Activated CD4-positive, alpha-beta memory T cell treated with anti-CD3 and anti-CD28 coated beads for 36 hours (primary cell): Measurements from ENCODE around the gene MAP3K14. TPM values are rescaled to one million over a fixed set of nuclear protein-coding genes. Genes with fewer than 3 reads are reported as not detected.
"Not testable (repeated sequence)": the region's sequence is repeated elsewhere in the genome, so short reads cannot be mapped to it uniquely, and the experiment has no call there.

Experiments
- CTCF ChIA-PET: fragments of 350-600 bp; sonication (Branson Sonifier 250); formaldehyde crosslinking; loops from one replicate; lab custom pipeline; 2021; ENCODE audit warnings: antibody characterized with exemption, inconsistent platforms; lab: Charles Lee
- POLR2A ChIA-PET: fragments of 350-600 bp; sonication (Branson Sonifier 250); formaldehyde crosslinking; loops from one replicate; lab custom pipeline; 2021; ENCODE audit warnings: antibody characterized with exemption; lab: Charles Lee
- DNase-seq: peaks from one replicate; pipeline ENCODE4 v3.0.0-alpha.2; 2020
- H3K27ac Mint-ChIP-seq: one replicate; pipeline ENCODE4 v1.8.0; 2021; ENCODE audit warnings: mixed read lengths
- H3K27me3 Mint-ChIP-seq: one replicate; pipeline ENCODE4 v1.8.0; 2021; ENCODE audit warnings: mixed read lengths
- H3K36me3 Mint-ChIP-seq: one replicate; pipeline ENCODE4 v1.8.0; 2021; ENCODE audit warnings: mixed read lengths
- H3K4me1 Mint-ChIP-seq: one replicate; pipeline ENCODE4 v1.8.0; 2021; ENCODE audit warnings: low read depth, mixed read lengths
- H3K4me3 Mint-ChIP-seq: one replicate; pipeline ENCODE4 v1.8.0; 2021; ENCODE audit warnings: mild to moderate bottlenecking, mixed read lengths
- H3K9me3 Mint-ChIP-seq: one replicate; pipeline ENCODE4 v1.8.0; 2021; ENCODE audit warnings: mixed read lengths
- intact Hi-C: fragments of 100-400 bp; cut with micrococcal nuclease; formaldehyde crosslinking; loops from one replicate; pipeline ENCODE4 v1.15.1; 2023
- total RNA-seq, 2 experiments: library from RNA; stranded (reverse); gene quantifications; one replicate each; pipeline ENCODE4 v1.2.3, GENCODE V29; 2021

The MAP3K14 gene
- total RNA-seq, 2 experiments from 2014 or later = 62.9 to 65.0 TPM

- DNase-seq = peak; percentile 79
- Mint-ChIP-seq H3K27ac (peak within 1 kb of the TSS; percentile 67), H3K4me3 (peak within 1 kb of the TSS; percentile 69), H3K36me3 (peaks cover 30% of the 10 kb centered on the region), H3K27me3 (no peaks in the 10 kb centered on the region), H3K9me3 (no peaks in the 10 kb centered on the region), H3K4me1 (peaks cover 21% of the 10 kb centered on the region)
- ChIA-PET CTCF (interaction anchor here (0.6 to 2.2 kb wide), 2 partner anchors 15 to 43 kb away, joined by 3 to 13 read pairs; no protein-coding TSS in a partner anchor), POLR2A (no interaction called here)
- intact Hi-C loops = loop anchor here (1.0 to 5.0 kb wide), 2 partner anchors 43 to 125 kb away; no protein-coding TSS in a partner anchor
Observed at GRCh38 chr17:45261577-45262515, 55.0 kb downstream of the MAP3K14 start, which contains the start of gene SPATA32. TSS of gene SPATA32 (minus strand) at chr17:45262094. CDS start at chr17:45262016, 78 bp downstream.

GRCh38 chr17:45260204-45260783 is 56.5 kb downstream of the MAP3K14 start:
- ChIA-PET CTCF (interaction anchor here (1.1 to 1.4 kb wide), 2 partner anchors 25 to 39 kb away, joined by 3 to 5 read pairs; no protein-coding TSS in a partner anchor), POLR2A (no interaction called here)
- no peak overlapping the region for H3K4me3 Mint-ChIP-seq
- no peaks in the 10 kb centered on the region for H3K27me3 Mint-ChIP-seq
- no peak for DNase-seq
- no peaks in the 10 kb centered on the region for H3K9me3 Mint-ChIP-seq
- peaks cover 26% of the 10 kb centered on the region for H3K4me1 Mint-ChIP-seq
- no peak overlapping the region for H3K27ac Mint-ChIP-seq
- intact Hi-C loops = loop anchor here (5.0 kb wide), 1 partner anchor 127 kb away; no protein-coding TSS in a partner anchor
- H3K36me3 Mint-ChIP-seq = peaks cover 20% of the 10 kb centered on the region

- Mint-ChIP-seq H3K4me1 (peaks cover 30% of the 10 kb centered on the region), H3K36me3 (peaks cover 10% of the 10 kb centered on the region), H3K27ac (no peak overlapping the region), H3K4me3 (no peak overlapping the region), H3K27me3 (no peaks in the 10 kb centered on the region), H3K9me3 (no peaks in the 10 kb centered on the region)
- CTCF ChIA-PET = interaction anchor here (1.2 to 3.1 kb wide), 3 partner anchors 23 to 126 kb away, joined by 5 to 15 read pairs (median 5); no protein-coding TSS in a partner anchor
- intact Hi-C loops = no loop called here
- DNase-seq = no peak
- POLR2A ChIA-PET = interaction anchor here (0.5 to 0.8 kb wide), 3 partner anchors 8 to 108 kb away, joined by 3 read pairs; no protein-coding TSS in a partner anchor
Observed at GRCh38 chr17:45258981-45259380, 57.8 kb downstream of the MAP3K14 start.

GRCh38 chr17:45257115-45257514 is 59.7 kb downstream of the MAP3K14 start:
- no peak overlapping the region for H3K4me3 Mint-ChIP-seq
- intact Hi-C loops = no loop called here
- H3K9me3 Mint-ChIP-seq = no peaks in the 10 kb centered on the region
- ChIA-PET CTCF (interaction anchor here (0.9 to 3.1 kb wide), 6 partner anchors 14 to 137 kb away, joined by 4 to 15 read pairs (median 5); no protein-coding TSS in a partner anchor), POLR2A (no interaction called here)
- H3K4me1 Mint-ChIP-seq = peaks cover 31% of the 10 kb centered on the region
- H3K27me3 Mint-ChIP-seq = no peaks in the 10 kb centered on the region
- H3K27ac Mint-ChIP-seq = no peak overlapping the region
- H3K36me3 Mint-ChIP-seq = no peaks in the 10 kb centered on the region
- no peak for DNase-seq

- POLR2A ChIA-PET = no interaction called here
- no peaks in the 10 kb centered on the region for H3K36me3 Mint-ChIP-seq
- no peaks in the 10 kb centered on the region for H3K27me3 Mint-ChIP-seq
- DNase-seq = no peak
- no peaks in the 10 kb centered on the region for H3K9me3 Mint-ChIP-seq
- intact Hi-C loops = no loop called here
- H3K4me3 Mint-ChIP-seq = no peak overlapping the region
- CTCF ChIA-PET = interaction anchor here (0.9 to 3.6 kb wide), 10 partner anchors 15 to 138 kb away, joined by 4 to 22 read pairs (median 7); partner anchors contain the start of gene ACBD4
- H3K4me1 Mint-ChIP-seq = peaks cover 32% of the 10 kb centered on the region
- H3K27ac Mint-ChIP-seq = no peak overlapping the region
Observed at GRCh38 chr17:45256114-45256966, 60.5 kb downstream of the MAP3K14 start.

- no peak overlapping the region for H3K4me3 Mint-ChIP-seq
- H3K4me1 Mint-ChIP-seq = peaks cover 38% of the 10 kb centered on the region
- intact Hi-C loops = no loop called here
- CTCF ChIA-PET = interaction anchor here (1.2 to 3.6 kb wide), 6 partner anchors 16 to 120 kb away, joined by 5 to 22 read pairs (median 10); partner anchors contain the start of gene ACBD4
- no peak overlapping the region for H3K27ac Mint-ChIP-seq
- H3K27me3 Mint-ChIP-seq = no peaks in the 10 kb centered on the region
- H3K36me3 Mint-ChIP-seq = no peaks in the 10 kb centered on the region
- DNase-seq = no peak
- POLR2A ChIA-PET = interaction anchor here (0.8 kb wide), 1 partner anchor 26 kb away, joined by 4 read pairs; no protein-coding TSS in a partner anchor
- H3K9me3 Mint-ChIP-seq = no peaks in the 10 kb centered on the region
Observed at GRCh38 chr17:45255358-45255757, 61.5 kb downstream of the MAP3K14 start.

GRCh38 chr17:45253879-45254278 is 62.9 kb downstream of the MAP3K14 start:
- CTCF ChIA-PET = interaction anchor here (3.3 to 3.6 kb wide), 2 partner anchors 18 to 34 kb away, joined by 14 to 22 read pairs; no protein-coding TSS in a partner anchor
- Mint-ChIP-seq H3K4me1 (peaks cover 49% of the 10 kb centered on the region), H3K27ac (peak overlapping the region; percentile 29), H3K27me3 (no peaks in the 10 kb centered on the region), H3K4me3 (no peak overlapping the region), H3K36me3 (peaks cover 6% of the 10 kb centered on the region), H3K9me3 (no peaks in the 10 kb centered on the region)
- POLR2A ChIA-PET = no interaction called here
- DNase-seq = no peak
- intact Hi-C loops = no loop called here

- Mint-ChIP-seq H3K4me1 (peaks cover 56% of the 10 kb centered on the region), H3K27ac (peak overlapping the region; percentile 52)
- intact Hi-C loops, H3K36me3 Mint-ChIP-seq, H3K27me3 Mint-ChIP-seq, POLR2A ChIA-PET, DNase-seq, H3K9me3 Mint-ChIP-seq, H3K4me3 Mint-ChIP-seq: not testable (repeated sequence)
- CTCF ChIA-PET = interaction anchor here (1.6 to 3.6 kb wide), 2 partner anchors 18 to 34 kb away, joined by 3 to 22 read pairs; no protein-coding TSS in a partner anchor
Observed at GRCh38 chr17:45253237-45253636, 63.6 kb downstream of the MAP3K14 start.

- Mint-ChIP-seq H3K4me3 (no peak overlapping the region), H3K4me1 (peaks cover 56% of the 10 kb centered on the region), H3K36me3 (peaks cover 10% of the 10 kb centered on the region), H3K9me3 (no peaks in the 10 kb centered on the region), H3K27ac (no peak overlapping the region), H3K27me3 (no peaks in the 10 kb centered on the region)
- ChIA-PET CTCF (interaction anchor here (1.6 to 8.0 kb wide), 2 partner anchors 17 to 32 kb away, joined by 3 to 77 read pairs; partner anchors contain the start of gene FMNL1), POLR2A (no interaction called here)
- intact Hi-C loops = no loop called here
- no peak for DNase-seq
Observed at GRCh38 chr17:45251931-45252330, 64.9 kb downstream of the MAP3K14 start.

- H3K36me3 Mint-ChIP-seq = peaks cover 32% of the 10 kb centered on the region
- CTCF ChIA-PET = interaction anchor here (0.5 to 8.0 kb wide), 11 partner anchors 12 to 137 kb away, joined by 3 to 77 read pairs (median 7); partner anchors contain the start of genes ACBD4, FMNL1 and HEXIM1
Observed at GRCh38 chr17:45248132-45248957, 68.5 kb downstream of the MAP3K14 start.

More at GRCh38 chr17:45248132-45248957, 68.5 kb downstream of the MAP3K14 start:
- peak; percentile 88 for DNase-seq
- intact Hi-C loops = no loop called here
- Mint-ChIP-seq H3K9me3 (no peaks in the 10 kb centered on the region), H3K4me1 (peaks cover 66% of the 10 kb centered on the region), H3K27me3 (no peaks in the 10 kb centered on the region), H3K27ac (peak overlapping the region; percentile 94), H3K4me3 (peak overlapping the region; percentile 86)
- POLR2A ChIA-PET = interaction anchor here (0.7 to 4.7 kb wide), 13 partner anchors 13 to 145 kb away, joined by 3 to 32 read pairs (median 7); partner anchors contain the start of genes FMNL1, HEXIM1 and HEXIM2
